KMS-11 (cell line): ENCODE results near the gene RAB44.

ENCODE experiments used
- H2AFZ ChIP-seq: fragments of 200-600 bp; sonication (generic); 2 replicates; pipeline ENCODE4 v1.6.1; 2016; ENCODE audit warnings: antibody characterized with exemption, mixed run types, low read depth
- H3K27ac ChIP-seq: fragments of 200-600 bp; sonication (generic); 2 replicates; pipeline ENCODE4 v1.6.1; 2016; ENCODE audit warnings: mild to moderate bottlenecking, mixed run types
- H3K27me3 ChIP-seq: fragments of 200-600 bp; sonication (generic); 2 replicates; pipeline ENCODE4 v1.6.1; 2017; ENCODE audit warnings: mild to moderate bottlenecking, low read depth, mixed run types, moderate library complexity; ENCODE audit not compliant: insufficient read depth
- H3K36me3 ChIP-seq: fragments of 200-600 bp; sonication (generic); 2 replicates; pipeline ENCODE4 v1.6.1; 2017; ENCODE audit warnings: mild to moderate bottlenecking, mixed run types; ENCODE audit not compliant: insufficient read depth
- H3K4me1 ChIP-seq: fragments of 200-600 bp; sonication (generic); 2 replicates; pipeline ENCODE4 v1.6.1; 2016; ENCODE audit warnings: mild to moderate bottlenecking, low read depth, mixed run types; ENCODE audit not compliant: poor library complexity, severe bottlenecking
- H3K4me2 ChIP-seq: fragments of 200-600 bp; sonication (generic); 2 replicates; pipeline ENCODE4 v1.7.0; 2016; ENCODE audit warnings: mild to moderate bottlenecking, mixed run types
- H3K4me3 ChIP-seq: fragments of 200-600 bp; sonication (generic); IDR thresholded peaks from 2 replicates; pipeline ENCODE4 v1.6.1; 2017; ENCODE audit warnings: low read depth, low read length, mixed read lengths; ENCODE audit not compliant: insufficient read depth
- H3K79me2 ChIP-seq: fragments of 200-600 bp; sonication (generic); 2 replicates; pipeline ENCODE4 v1.6.1; 2016; ENCODE audit warnings: low read depth, mixed run types; ENCODE audit not compliant: insufficient read depth
- H3K9ac ChIP-seq: fragments of 200-600 bp; sonication (generic); 2 replicates; pipeline ENCODE4 v1.6.1; 2016; ENCODE audit warnings: mild to moderate bottlenecking, mixed run types
- H4K20me1 ChIP-seq: fragments of 200-600 bp; sonication (generic); 2 replicates; pipeline ENCODE4 v1.6.1; 2016; ENCODE audit warnings: mild to moderate bottlenecking, mixed run types; ENCODE audit not compliant: insufficient read depth
- TF ChIP-seq, protein P1 (sequence below): fragments of 200-600 bp; sonication (generic); conservative IDR thresholded peaks from 2 replicates; pipeline ENCODE4 v1.6.1; 2017; ENCODE audit warnings: low read depth, mild to moderate bottlenecking, antibody characterized with exemption, low read length, moderate library complexity, mixed read lengths

The RAB44 gene

GRCh38 chr6:36780442-36781177, 83.0 kb downstream of the RAB44 start:
- Histone ChIP-seq H3K27ac (no peak overlapping the region), H3K9ac (no peak overlapping the region), H3K4me2 (no peak overlapping the region)

GRCh38 chr6:36781669-36782068, 84.0 kb downstream of the RAB44 start:
- H3K4me2 ChIP-seq, result no peak overlapping the region

More at GRCh38 chr6:36780442-36781177, 83.0 kb downstream of the RAB44 start:
- H2AFZ ChIP-seq, result no peak overlapping the region
- H3K36me3 ChIP-seq, result no peaks in the 10 kb centered on the region
- TF ChIP-seq, protein P1, sequence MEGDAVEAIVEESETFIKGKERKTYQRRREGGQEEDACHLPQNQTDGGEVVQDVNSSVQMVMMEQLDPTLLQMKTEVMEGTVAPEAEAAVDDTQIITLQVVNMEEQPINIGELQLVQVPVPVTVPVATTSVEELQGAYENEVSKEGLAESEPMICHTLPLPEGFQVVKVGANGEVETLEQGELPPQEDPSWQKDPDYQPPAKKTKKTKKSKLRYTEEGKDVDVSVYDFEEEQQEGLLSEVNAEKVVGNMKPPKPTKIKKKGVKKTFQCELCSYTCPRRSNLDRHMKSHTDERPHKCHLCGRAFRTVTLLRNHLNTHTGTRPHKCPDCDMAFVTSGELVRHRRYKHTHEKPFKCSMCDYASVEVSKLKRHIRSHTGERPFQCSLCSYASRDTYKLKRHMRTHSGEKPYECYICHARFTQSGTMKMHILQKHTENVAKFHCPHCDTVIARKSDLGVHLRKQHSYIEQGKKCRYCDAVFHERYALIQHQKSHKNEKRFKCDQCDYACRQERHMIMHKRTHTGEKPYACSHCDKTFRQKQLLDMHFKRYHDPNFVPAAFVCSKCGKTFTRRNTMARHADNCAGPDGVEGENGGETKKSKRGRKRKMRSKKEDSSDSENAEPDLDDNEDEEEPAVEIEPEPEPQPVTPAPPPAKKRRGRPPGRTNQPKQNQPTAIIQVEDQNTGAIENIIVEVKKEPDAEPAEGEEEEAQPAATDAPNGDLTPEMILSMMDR, result no peak
- no peaks in the 10 kb centered on the region for H3K79me2 ChIP-seq
- H3K27me3 ChIP-seq, result no peaks in the 10 kb centered on the region; the same call in 1 of the 2 replicates
- H3K4me3 ChIP-seq, result no peak overlapping the region
- no peaks in the 10 kb centered on the region for H4K20me1 ChIP-seq
- H3K4me1 ChIP-seq, result no peaks in the 10 kb centered on the region

More at GRCh38 chr6:36781669-36782068, 84.0 kb downstream of the RAB44 start:
- Histone ChIP-seq H2AFZ (no peak overlapping the region), H3K79me2 (no peaks in the 10 kb centered on the region), H4K20me1 (no peaks in the 10 kb centered on the region), H3K4me1 (no peaks in the 10 kb centered on the region), H3K36me3 (no peaks in the 10 kb centered on the region), H3K27me3 (no peaks in the 10 kb centered on the region; the same call in 1 of the 2 replicates), H3K27ac (no peak overlapping the region), H3K4me3 (no peak overlapping the region), H3K9ac (no peak overlapping the region)
- TF ChIP-seq, protein P1, result no peak
